Psoas muscle (tissue), 8 donors: Measurements from ENCODE around the gene PHF20. TPM values are rescaled to one million over a fixed set of nuclear protein-coding genes. Genes with fewer than 3 reads are reported as not detected.
"Not testable (repeated sequence)": the region's sequence is repeated elsewhere in the genome, so short reads cannot be mapped to it uniquely, and the experiment has no call there.

Experiments
- ATAC-seq, 4 donors: fragments of 200-7000 bp; cut with Tn5 transposase; one replicate each; pipeline ENCODE4 v1.9.1; 2020; ENCODE audit warnings: moderate library complexity in 3 of 4, mild to moderate bottlenecking in 2 of 4
- DNase-seq, 2 donors: peaks; one replicate each; pipeline ENCODE4 v3.0.0-alpha.2; 2020
- H3K27ac ChIP-seq: fragments of 200-600 bp; one replicate; pipeline ENCODE4 v1.8.0; 2022
- H3K27me3 ChIP-seq, 3 donors: fragments of 200-600 bp in 1 of 3; one replicate each; pipeline versions ENCODE4 v1.6.1 to v1.8.0; 2013 to 2022; ENCODE audit warnings: low read length in 2 of 3, mild to moderate bottlenecking in 2 of 3, moderate library complexity in 1 of 3; ENCODE audit not compliant: insufficient read depth in 3 of 3
- H3K36me3 ChIP-seq, 2 donors: fragments of 200-600 bp in 1 of 2; one replicate each; pipeline versions ENCODE4 v1.6.1 to v1.8.0; 2013 to 2022; ENCODE audit warnings: low read depth in 1 of 2, mild to moderate bottlenecking in 1 of 2, moderate library complexity in 1 of 2; ENCODE audit not compliant: insufficient read depth in 1 of 2
- H3K4me1 ChIP-seq: fragments of 200-600 bp; one replicate; pipeline ENCODE4 v1.8.0; 2022
- H3K4me3 ChIP-seq: fragments of 200-600 bp; one replicate; pipeline ENCODE4 v1.8.0; 2022; ENCODE audit warnings: mild to moderate bottlenecking
- H3K9me3 ChIP-seq: fragments of 200-600 bp; one replicate; pipeline ENCODE4 v1.8.0; 2022
- CTCF ChIP-seq: fragments of 200-600 bp; IDR thresholded peaks from one replicate; pipeline ENCODE4 v1.8.0; 2022; ENCODE audit warnings: antibody characterized with exemption
- WGBS, 3 donors: extraction: QIAGEN DNeasy Blood & Tissue Kit; methylation state at CpG; one replicate each; pipeline versions ENCODE4 v1.1.6 to v1.1.7; 2013; 5-methylcytosine and 5-hydroxymethylcytosine counted together
- intact Hi-C, 2 donors: fragments of 100-400 bp; cut with DNase I; formaldehyde crosslinking; loops; one replicate each; pipeline versions ENCODE4 v1.11.0 to v1.14.2; 2022
- polyA plus RNA-seq, 3 donors: library from polyadenylated mRNA; stranded (reverse); fragments of 200-250 nt; gene quantifications; one replicate each; pipeline ENCODE4 v1.2.3, GENCODE V29; 2013
- total RNA-seq, 4 donors: library from RNA; stranded (reverse); fragmentation: NEBNext Ultra II Directional in 2 of 4; extraction: Animal tissue kit (Norgen Biotek cat#: 25700) in 2 of 4; gene quantifications; one replicate each; pipeline versions ENCODE4 v1.2.1 to v1.2.4, GENCODE V29; 2021 to 2023
- donor health status: healthy with polysubstance abuse.
- donor health status: DM: no; HTN: no; CAD: no; lungs with moderate emphysema.
- donor health status: Bipolar disorder and iron deficiency.
- donor health status: healthy.
- donor health status: DM: yes; HTN: yes; CAD: no.
- donor health status: DM: no; HTN: no; CAD: no.
- donor health status: DM: no; HTN: no; CAD: no.
- donor health status: DM: yes; HTN: yes; CAD: no.

The PHF20 gene
- total and polyA plus RNA-seq, 7 donors: 32.1 to 97.9 (median 58.6) TPM

GRCh38 chr20:35762461-35762860, 9.4 kb upstream of the PHF20 start:
- TF ChIP-seq CTCF: no peak
- ATAC-seq: no peak
- no peaks in the 10 kb centered on the region for H3K27me3 ChIP-seq
- no peaks in the 10 kb centered on the region for H3K4me1 ChIP-seq
- DNase-seq: no peak
- intact Hi-C loops: no loop called here
- no peak overlapping the region for H3K4me3 ChIP-seq
- no peaks in the 10 kb centered on the region for H3K9me3 ChIP-seq
- no peak overlapping the region for H3K27ac ChIP-seq
- WGBS, 3 donors: 83 to 92% (median 91%) methylated on average over 3 of the region's 3 CpGs
- H3K36me3 ChIP-seq: no peaks in the 10 kb centered on the region

GRCh38 chr20:35764936-35765335, 6.9 kb upstream of the PHF20 start:
- H3K4me1 ChIP-seq: peaks cover 15% of the 10 kb centered on the region
- WGBS, 3 donors: 67 to 89% (median 76%) methylated on average over 2 of the region's 2 CpGs
- H3K4me3 ChIP-seq, DNase-seq, ATAC-seq, intact Hi-C loops, H3K27ac ChIP-seq, H3K36me3 ChIP-seq, H3K27me3 ChIP-seq, H3K9me3 ChIP-seq: not testable (repeated sequence)

GRCh38 chr20:35766843-35767242, 5.0 kb upstream of the PHF20 start:
- H3K27me3 ChIP-seq: no peaks in the 10 kb centered on the region
- DNase-seq: no peak
- 76 to 81% (median 80%) methylated on average over 4 of the region's 4 CpGs for WGBS, 3 donors
- H3K27ac ChIP-seq: no peak overlapping the region
- no peak for ATAC-seq
- peaks cover 25% of the 10 kb centered on the region for H3K4me1 ChIP-seq
- no peaks in the 10 kb centered on the region for H3K36me3 ChIP-seq
- H3K9me3 ChIP-seq: no peaks in the 10 kb centered on the region
- intact Hi-C loops: no loop called here
- H3K4me3 ChIP-seq: no peak overlapping the region
- no peak for TF ChIP-seq CTCF

- Histone ChIP-seq H3K27me3 (no peaks in the 10 kb centered on the region), H3K27ac (peak overlapping the region; percentile 96), H3K4me3 (no peak overlapping the region), H3K36me3 (no peaks in the 10 kb centered on the region), H3K9me3 (no peaks in the 10 kb centered on the region), H3K4me1 (peaks cover 28% of the 10 kb centered on the region)
- WGBS, 3 donors: 62 to 68% (median 67%) methylated on average over 12 of the region's 12 CpGs
- ATAC-seq: no peak
- TF ChIP-seq CTCF: no peak
- peak; percentile 54 to 77 for DNase-seq
- intact Hi-C loops: loop anchor here in 1 of 2 donors (1.0 kb wide), 1 partner anchor 26 kb away; the partner anchor contains the start of gene RBM39
These were observed 3.9 kb upstream of the PHF20 start for GRCh38 chr20:35767683-35768481.

- DNase-seq: peak; percentile 99
- H3K4me3 ChIP-seq: no peak overlapping the region
- peak; percentile 78 to 83 (median 82) for ATAC-seq
- H3K36me3 ChIP-seq: no peaks in the 10 kb centered on the region
- 12 to 27% (median 18%) methylated on average over 5 of the region's 5 CpGs for WGBS, 3 donors
- H3K9me3 ChIP-seq: no peaks in the 10 kb centered on the region
- no peaks in the 10 kb centered on the region for H3K27me3 ChIP-seq
- intact Hi-C loops: loop anchor here (1.0 kb wide), 2 partner anchors 26 to 27 kb away; partner anchors contain the start of gene RBM39 (in 1 of the 2)
- no peak for TF ChIP-seq CTCF
- peaks cover 39% of the 10 kb centered on the region for H3K4me1 ChIP-seq
- H3K27ac ChIP-seq: peak overlapping the region; percentile 96
These were observed 2.8 kb upstream of the PHF20 start for GRCh38 chr20:35768731-35769664.
